Kidney (tissue), 14 donors: ENCODE measurements around the gene ADRA2C. TPM values are rescaled to one million over a fixed set of nuclear protein-coding genes. Genes with fewer than 3 reads are reported as not detected.

Experiments used
- DNase-seq, 5 donors: peaks; one replicate each; pipeline ENCODE4 v3.0.0-alpha.2; 2013 to 2020
- FAIRE-seq: peaks from 2 replicates; lab custom pipeline; 2012; peaks lifted over from hg19 to GRCh38; lab: Jason Lieb, UNC
- H3K27ac ChIP-seq, 2 donors: one replicate each; pipeline ENCODE4 v1.7.0; 2013; ENCODE audit warnings: low read depth in 2 of 2, low read length in 2 of 2, inconsistent platforms in 1 of 2
- H3K27me3 ChIP-seq: one replicate; pipeline ENCODE4 v1.7.1; 2013; ENCODE audit warnings: low read length, inconsistent platforms; ENCODE audit not compliant: control insufficient read depth, insufficient read depth
- H3K36me3 ChIP-seq, 3 donors: one replicate each; pipeline versions ENCODE4 v1.7.0 to v1.7.1; 2013; ENCODE audit warnings: low read length in 3 of 3, control low read depth in 1 of 3, inconsistent platforms in 1 of 3; ENCODE audit not compliant: insufficient read depth in 3 of 3, control insufficient read depth in 2 of 3
- H3K4me1 ChIP-seq, 3 donors: one replicate each; pipeline versions ENCODE4 v1.7.0 to v1.7.1; 2013; ENCODE audit warnings: low read length in 3 of 3, inconsistent platforms in 1 of 3, low read depth in 1 of 3; ENCODE audit not compliant: control insufficient read depth in 2 of 3, insufficient read depth in 2 of 3
- H3K4me3 ChIP-seq, 3 donors: one replicate each; pipeline versions ENCODE4 v1.7.0 to v1.8.1; 2013; ENCODE audit warnings: low read length in 3 of 3, control low read depth in 1 of 3, inconsistent platforms in 1 of 3
- H3K9ac ChIP-seq, 3 donors: one replicate each; pipeline versions ENCODE4 v1.7.0 to v1.7.1; 2013; ENCODE audit warnings: low read length in 3 of 3, control low read depth in 1 of 3, inconsistent platforms in 1 of 3
- H3K9me3 ChIP-seq, 3 donors: one replicate each; pipeline versions ENCODE4 v1.7.0 to v1.7.1; 2013; ENCODE audit warnings: low read length in 3 of 3, control low read depth in 1 of 3, inconsistent platforms in 1 of 3; ENCODE audit not compliant: control insufficient read depth in 2 of 3, insufficient read depth in 1 of 3
- intact Hi-C: fragments of 100-400 bp; cut with DNase I; formaldehyde crosslinking; loops from one replicate; pipeline ENCODE4 v1.11.1; 2022
- polyA plus RNA-seq: library from polyadenylated mRNA; stranded (reverse); fragments of 350-450 nt; fragmentation: Illumina TruSeq; extraction: RNeasy Lipid Tissue Mini Kit (QIAGEN cat#74804); gene quantifications from one replicate; pipeline ENCODE4 v1.2.3, GENCODE V29; 2014; ENCODE audit warnings: low read depth, low replicate concordance; ENCODE audit not compliant: insufficient read depth
- total RNA-seq: library from RNA; stranded (reverse); fragmentation: NEBNext Ultra II Directional; extraction: Animal tissue kit (Norgen Biotek cat#: 25700); gene quantifications from one replicate; pipeline ENCODE4 v1.2.1, GENCODE V29; 2021
- TF ChIP-seq, protein P1 (sequence below): IDR thresholded peaks from 3 replicates; pipeline ENCODE4 v1.5.1; 2012; ENCODE audit warnings: mild to moderate bottlenecking, moderate library complexity, borderline replicate concordance; ENCODE audit not compliant: insufficient read depth; ENCODE audit errors: extremely low read depth
- donor health status: control.
- donor health status: control.
- donor health status: control.
- donor health status: control.
- donor health status: control.
- donor health status: DM: yes; HTN: yes; CAD: no.
- donor health status: Normal renal cell carcinoma (clear cell type).

Gene ADRA2C
- total and polyA plus RNA-seq, 2 donors from 2014 or later = 21.9 to 36.2 TPM

DNA sequence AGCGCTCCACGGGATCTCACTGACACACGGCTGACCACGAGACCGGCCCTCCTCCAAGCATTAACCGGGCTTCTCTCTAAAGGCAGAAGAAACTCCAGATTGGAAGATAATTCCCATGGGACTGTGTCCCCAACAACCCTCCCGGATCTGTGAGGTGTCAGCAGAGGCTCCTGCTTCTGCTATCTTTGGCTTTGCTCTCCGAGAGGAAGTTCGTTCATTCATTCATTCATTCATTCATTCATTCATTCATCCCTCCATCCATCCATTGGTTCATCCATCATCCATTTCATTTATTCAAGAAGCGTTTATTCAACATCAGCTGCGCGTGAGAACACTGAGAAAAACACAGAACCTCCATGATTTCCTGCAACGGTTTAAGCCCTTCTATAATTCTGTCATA is 11.5 kb downstream of the ADRA2C start:
- TF ChIP-seq, protein P1, sequence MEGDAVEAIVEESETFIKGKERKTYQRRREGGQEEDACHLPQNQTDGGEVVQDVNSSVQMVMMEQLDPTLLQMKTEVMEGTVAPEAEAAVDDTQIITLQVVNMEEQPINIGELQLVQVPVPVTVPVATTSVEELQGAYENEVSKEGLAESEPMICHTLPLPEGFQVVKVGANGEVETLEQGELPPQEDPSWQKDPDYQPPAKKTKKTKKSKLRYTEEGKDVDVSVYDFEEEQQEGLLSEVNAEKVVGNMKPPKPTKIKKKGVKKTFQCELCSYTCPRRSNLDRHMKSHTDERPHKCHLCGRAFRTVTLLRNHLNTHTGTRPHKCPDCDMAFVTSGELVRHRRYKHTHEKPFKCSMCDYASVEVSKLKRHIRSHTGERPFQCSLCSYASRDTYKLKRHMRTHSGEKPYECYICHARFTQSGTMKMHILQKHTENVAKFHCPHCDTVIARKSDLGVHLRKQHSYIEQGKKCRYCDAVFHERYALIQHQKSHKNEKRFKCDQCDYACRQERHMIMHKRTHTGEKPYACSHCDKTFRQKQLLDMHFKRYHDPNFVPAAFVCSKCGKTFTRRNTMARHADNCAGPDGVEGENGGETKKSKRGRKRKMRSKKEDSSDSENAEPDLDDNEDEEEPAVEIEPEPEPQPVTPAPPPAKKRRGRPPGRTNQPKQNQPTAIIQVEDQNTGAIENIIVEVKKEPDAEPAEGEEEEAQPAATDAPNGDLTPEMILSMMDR = no peak
- FAIRE-seq = no peak
- Histone ChIP-seq H3K27ac (no peak overlapping the region), H3K9me3 (no peaks in the 10 kb centered on the region), H3K27me3 (no peaks in the 10 kb centered on the region), H3K4me1 (no peaks in the 10 kb centered on the region), H3K4me3 (no peak overlapping the region), H3K36me3 (no peaks in the 10 kb centered on the region), H3K9ac (no peak overlapping the region)
- intact Hi-C loops = no loop called here
- DNase-seq = no peak

DNA sequence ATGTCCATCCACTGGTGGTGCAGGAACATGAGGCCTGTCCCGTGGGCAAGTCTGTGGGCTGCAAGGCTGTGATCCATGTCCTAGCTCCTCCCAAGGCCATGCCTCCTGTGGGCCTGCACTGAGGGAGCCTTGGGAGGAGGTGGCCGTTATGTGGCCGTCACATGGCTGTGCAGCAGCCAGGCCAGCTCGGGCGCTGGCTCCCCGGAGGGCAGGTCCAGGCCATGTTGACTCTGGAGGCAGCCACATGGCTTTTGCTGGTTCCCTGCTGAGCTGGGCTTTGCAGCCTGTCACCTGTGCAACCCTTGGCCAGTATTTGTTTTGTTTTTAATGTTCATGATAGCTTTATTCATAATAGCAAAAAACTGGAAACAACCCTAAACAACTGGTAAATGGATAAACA is 13.3 kb downstream of the ADRA2C start:
- Histone ChIP-seq H3K4me3 (no peak overlapping the region), H3K4me1 (peaks cover 0 to 2% (median 0%) of the 10 kb centered on the region in 3 donors), H3K27ac (no peak overlapping the region), H3K36me3 (no peaks in the 10 kb centered on the region), H3K27me3 (no peaks in the 10 kb centered on the region), H3K9me3 (no peaks in the 10 kb centered on the region), H3K9ac (no peak overlapping the region)
- TF ChIP-seq, protein P1 = no peak
- DNase-seq = no peak
- intact Hi-C loops = no loop called here
- FAIRE-seq = no peak

DNA sequence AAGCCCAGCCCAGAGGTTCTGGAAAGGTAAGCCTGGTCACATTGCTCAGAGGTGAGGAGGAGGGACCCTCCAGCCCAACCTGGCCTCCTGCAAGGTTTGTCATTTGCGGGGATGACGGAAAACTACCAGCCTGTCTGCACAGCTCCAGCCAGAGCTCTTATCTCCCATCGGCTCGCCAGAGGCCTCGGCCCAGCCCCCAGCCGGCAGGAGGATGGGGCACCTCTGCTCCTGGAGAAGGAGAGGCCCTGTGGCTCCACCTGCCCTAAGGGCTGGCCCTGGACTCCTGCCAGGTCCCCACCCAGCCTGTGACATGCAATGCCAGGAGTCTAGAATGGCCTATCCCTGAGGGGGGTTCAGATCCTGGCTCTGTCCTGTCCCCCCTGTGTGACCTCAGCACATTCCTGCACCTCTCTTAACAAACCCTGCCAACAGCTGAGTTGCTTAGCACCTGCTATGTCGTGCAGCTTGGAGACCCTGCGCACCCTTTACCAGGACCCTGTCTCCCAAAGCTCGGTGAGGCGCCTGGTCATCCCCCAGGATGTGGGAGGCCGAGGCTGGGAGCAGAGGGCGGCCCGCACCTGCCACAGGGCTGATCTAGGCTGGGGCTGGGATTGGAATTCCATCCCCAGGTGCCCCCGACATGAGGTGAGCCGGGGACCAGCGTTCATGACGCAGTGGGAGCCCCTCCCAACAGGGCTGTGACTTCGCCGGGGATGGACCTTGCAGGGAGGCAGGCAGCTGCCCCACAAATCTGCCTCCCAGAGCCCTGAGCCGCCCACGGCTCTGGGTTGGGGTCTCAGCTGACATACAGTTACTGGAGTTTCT is 14.4 kb downstream of the ADRA2C start:
- no peak overlapping the region for H3K27ac ChIP-seq
- H3K9ac ChIP-seq = no peak overlapping the region
- intact Hi-C loops = no loop called here
- H3K4me3 ChIP-seq = no peak overlapping the region
- FAIRE-seq (no peak), DNase-seq (peak in 4 of 5 donors; percentile 47 to 77 (median 60))
- H3K4me1 ChIP-seq = peaks cover 0 to 2% (median 0%) of the 10 kb centered on the region in 3 donors
- TF ChIP-seq, protein P1 = no peak
- H3K27me3 ChIP-seq = no peaks in the 10 kb centered on the region
- no peaks in the 10 kb centered on the region for H3K36me3 ChIP-seq
- no peaks in the 10 kb centered on the region for H3K9me3 ChIP-seq
